ENCODE data around the gene PLXNC1. TPM values are rescaled to one million over a fixed set of nuclear protein-coding genes. Genes with fewer than 3 reads are reported as not detected.

The PLXNC1 gene
- total RNA-seq, 2 experiments from 2014 or later = 5.7 to 6.2 TPM

DNA sequence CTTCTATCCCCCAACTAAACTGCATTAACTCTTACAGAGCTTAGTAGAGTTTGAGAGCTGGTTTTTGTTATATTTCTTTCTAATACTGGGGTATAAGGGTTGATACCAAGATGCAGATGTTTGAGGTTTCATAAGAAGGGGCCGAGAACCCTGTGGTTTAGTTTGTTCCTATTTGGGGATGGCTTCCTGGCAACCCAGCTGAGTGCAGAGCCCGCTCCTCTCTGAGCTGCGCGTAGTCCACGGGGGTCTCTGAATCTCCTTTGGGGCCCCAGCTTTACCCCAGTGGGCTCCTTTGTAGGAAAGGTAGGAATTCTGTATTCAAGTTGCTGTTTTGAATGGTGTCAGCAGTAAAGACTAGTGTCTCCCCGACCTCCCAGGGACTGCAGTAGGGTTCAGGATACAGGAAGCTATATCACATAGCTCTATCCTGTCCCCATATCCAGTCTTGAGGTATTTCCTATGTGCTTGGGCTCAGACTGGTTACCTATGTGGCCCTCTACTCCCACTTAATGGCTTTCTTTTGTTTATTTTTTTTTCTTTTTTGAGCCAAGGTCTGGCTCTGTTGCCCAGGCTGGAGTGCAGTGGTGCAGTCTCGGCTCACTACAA, 25.4 kb downstream of the PLXNC1 start:
- Mint-ChIP-seq H3K27me3 (no peaks in the 10 kb centered on the region), H3K27ac (no peak overlapping the region), H3K36me3 (peaks cover 16% of the 10 kb centered on the region), H3K4me3 (no peak overlapping the region), H3K4me1 (ENCODE audit: low read depth) (peaks cover 60% of the 10 kb centered on the region), H3K9me3 (peaks cover 12% of the 10 kb centered on the region)
- DNase-seq = no peak
- ChIA-PET POLR2A (interaction anchor here (1.0 to 1.1 kb wide), 4 partner anchors 24 to 89 kb away, joined by 3 to 4 read pairs (median 3); no protein-coding TSS in a partner anchor), CTCF (interaction anchor here (1.2 to 2.1 kb wide), 2 partner anchors 14 to 35 kb away, joined by 3 to 8 read pairs; no protein-coding TSS in a partner anchor)
- intact Hi-C loops (cut with micrococcal nuclease) = loop anchor here (1.0 kb wide), 1 partner anchor 85 kb away; no protein-coding TSS in a partner anchor

DNA sequence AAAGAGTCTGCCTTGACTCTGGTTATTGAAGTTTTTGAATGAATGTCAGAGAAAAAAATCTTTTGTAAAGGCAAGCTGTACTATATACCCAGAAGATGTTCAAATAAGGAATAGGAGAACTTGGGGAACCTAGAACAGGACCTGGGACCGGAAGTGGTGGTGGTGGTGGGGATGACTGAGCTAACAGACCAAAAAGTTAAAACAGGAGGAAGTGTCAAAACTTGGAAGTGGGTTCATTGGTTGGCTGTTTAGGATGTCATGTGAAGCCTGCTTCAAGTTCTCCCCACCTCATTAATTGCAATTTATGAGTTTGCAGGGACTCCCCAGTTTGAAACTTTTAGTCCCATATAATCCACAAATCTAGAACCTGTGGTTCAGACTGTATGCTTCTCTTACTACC, 26.2 kb downstream of the PLXNC1 start:
- H3K27me3 Mint-ChIP-seq = no peaks in the 10 kb centered on the region
- peaks cover 16% of the 10 kb centered on the region for H3K36me3 Mint-ChIP-seq
- ChIA-PET POLR2A (interaction anchor here (1.0 kb wide), 2 partner anchors 25 to 34 kb away, joined by 3 to 4 read pairs; no protein-coding TSS in a partner anchor), CTCF (interaction anchor here (2.1 kb wide), 1 partner anchor 34 kb away, joined by 8 read pairs; no protein-coding TSS in a partner anchor)
- peak; percentile 72 for DNase-seq
- H3K4me1 Mint-ChIP-seq (ENCODE audit: low read depth) = peaks cover 54% of the 10 kb centered on the region
- H3K4me3 Mint-ChIP-seq = no peak overlapping the region
- peaks cover 12% of the 10 kb centered on the region for H3K9me3 Mint-ChIP-seq
- no peak overlapping the region for H3K27ac Mint-ChIP-seq
- intact Hi-C loops (cut with micrococcal nuclease) = loop anchor here (1.0 kb wide), 1 partner anchor 84 kb away; no protein-coding TSS in a partner anchor

DNA sequence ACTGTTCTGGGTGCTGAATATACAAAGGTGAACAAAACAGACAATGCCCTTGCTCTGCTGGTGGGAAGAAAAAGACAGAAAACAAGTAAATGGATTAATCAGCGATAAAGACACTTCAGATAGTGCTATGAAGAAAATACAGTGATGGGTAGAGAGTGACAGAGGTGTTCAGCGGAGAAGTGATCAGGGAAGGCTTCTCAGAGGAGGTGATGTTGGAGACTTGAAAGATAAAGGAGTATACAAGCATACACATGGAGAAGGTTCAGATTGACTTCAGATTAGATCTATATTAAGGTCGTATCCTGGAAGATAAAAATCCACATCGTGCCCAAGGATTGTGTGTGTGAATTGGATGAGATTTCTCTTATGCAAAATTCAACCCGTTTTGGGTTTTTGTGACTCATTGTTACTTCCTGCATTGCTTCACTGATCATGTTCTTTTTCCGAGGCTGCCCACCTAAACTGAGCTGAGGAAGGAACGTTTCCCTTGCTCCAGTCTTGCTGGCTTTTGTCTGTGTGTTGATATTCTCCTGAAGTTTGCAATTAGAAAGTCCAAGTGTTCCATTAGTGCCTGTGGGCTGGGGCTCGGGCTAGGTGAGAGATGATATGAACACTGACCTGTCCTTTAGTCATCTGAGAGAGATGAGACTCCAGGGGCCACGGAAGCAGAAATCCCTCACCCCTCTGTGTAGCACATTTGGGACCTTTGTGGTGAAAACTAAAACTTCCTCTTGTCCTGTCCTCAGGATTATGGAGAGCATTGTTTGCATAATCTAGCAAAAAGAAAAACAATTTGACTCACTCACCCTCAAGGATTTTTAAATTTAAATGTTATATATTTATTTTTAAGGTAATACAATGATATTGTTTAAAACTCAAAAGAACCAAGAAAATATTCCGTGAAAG, 27.6 kb downstream of the PLXNC1 start:
- H3K36me3 Mint-ChIP-seq = peaks cover 15% of the 10 kb centered on the region
- CTCF ChIA-PET = no interaction called here
- H3K4me3 Mint-ChIP-seq = no peak overlapping the region
- POLR2A ChIA-PET = interaction anchor here (1.0 kb wide), 1 partner anchor 31 kb away, joined by 3 read pairs; no protein-coding TSS in a partner anchor
- peaks cover 12% of the 10 kb centered on the region for H3K9me3 Mint-ChIP-seq
- intact Hi-C loops (cut with micrococcal nuclease) = no loop called here
- peaks cover 46% of the 10 kb centered on the region for H3K4me1 Mint-ChIP-seq (ENCODE audit: low read depth)
- DNase-seq = peak; percentile 20
- no peaks in the 10 kb centered on the region for H3K27me3 Mint-ChIP-seq
- no peak overlapping the region for H3K27ac Mint-ChIP-seq

DNA sequence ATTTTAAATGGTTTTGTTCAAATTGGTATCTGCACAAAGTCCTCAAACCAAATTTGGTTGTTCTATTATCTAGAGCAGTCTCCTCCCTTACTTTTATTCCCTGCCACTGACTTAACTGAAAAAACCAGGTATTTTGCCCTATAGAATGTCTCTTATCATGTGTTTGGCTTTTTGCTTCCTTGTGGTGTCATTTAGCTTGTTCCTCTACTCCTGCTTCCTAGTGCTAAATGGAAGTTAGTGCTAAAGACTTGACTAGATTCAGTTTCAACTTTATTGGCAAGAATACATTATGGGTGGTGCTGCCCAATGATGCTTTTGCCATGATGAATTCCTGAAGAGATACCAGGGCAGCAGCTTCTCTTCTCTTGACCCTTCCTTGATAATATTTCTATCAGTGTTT, 29.7 kb downstream of the PLXNC1 start:
- Mint-ChIP-seq H3K27ac (no peak overlapping the region), H3K36me3 (peaks cover 16% of the 10 kb centered on the region), H3K9me3 (peaks cover 12% of the 10 kb centered on the region), H3K4me3 (no peak overlapping the region), H3K27me3 (no peaks in the 10 kb centered on the region), H3K4me1 (ENCODE audit: low read depth) (peaks cover 35% of the 10 kb centered on the region)
- DNase-seq = no peak
- ChIA-PET POLR2A (no interaction called here), CTCF (interaction anchor here (1.4 kb wide), 1 partner anchor 30 kb away, joined by 5 read pairs; no protein-coding TSS in a partner anchor)
- intact Hi-C loops (cut with micrococcal nuclease) = no loop called here

DNA sequence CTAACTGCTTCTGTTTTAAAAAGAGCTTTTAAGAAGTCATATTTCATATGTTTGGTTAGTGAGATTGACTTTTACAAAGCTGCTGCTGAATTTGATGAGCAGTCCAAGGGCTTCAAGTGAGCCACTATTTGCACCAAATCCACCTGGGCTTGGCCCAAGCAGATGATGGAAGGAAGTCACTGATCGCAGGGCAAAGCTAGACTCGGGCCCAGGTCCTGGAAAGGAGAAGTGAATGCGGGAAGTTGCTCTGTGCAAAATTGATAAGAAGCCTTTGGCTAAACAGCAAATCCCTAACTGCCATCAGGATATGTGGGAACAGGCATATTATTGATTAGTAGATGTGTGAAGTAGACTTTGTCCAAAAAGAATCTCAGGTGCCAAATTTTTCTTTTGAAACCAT, 30.5 kb downstream of the PLXNC1 start:
- no peaks in the 10 kb centered on the region for H3K27me3 Mint-ChIP-seq
- intact Hi-C loops (cut with micrococcal nuclease) = no loop called here
- peaks cover 27% of the 10 kb centered on the region for H3K4me1 Mint-ChIP-seq (ENCODE audit: low read depth)
- CTCF ChIA-PET = interaction anchor here (1.0 to 1.4 kb wide), 2 partner anchors 29 to 45 kb away, joined by 3 to 5 read pairs; no protein-coding TSS in a partner anchor
- H3K4me3 Mint-ChIP-seq = no peak overlapping the region
- POLR2A ChIA-PET = no interaction called here
- H3K27ac Mint-ChIP-seq = no peak overlapping the region
- DNase-seq = no peak
- H3K36me3 Mint-ChIP-seq = peaks cover 16% of the 10 kb centered on the region
- H3K9me3 Mint-ChIP-seq = peaks cover 12% of the 10 kb centered on the region

DNA sequence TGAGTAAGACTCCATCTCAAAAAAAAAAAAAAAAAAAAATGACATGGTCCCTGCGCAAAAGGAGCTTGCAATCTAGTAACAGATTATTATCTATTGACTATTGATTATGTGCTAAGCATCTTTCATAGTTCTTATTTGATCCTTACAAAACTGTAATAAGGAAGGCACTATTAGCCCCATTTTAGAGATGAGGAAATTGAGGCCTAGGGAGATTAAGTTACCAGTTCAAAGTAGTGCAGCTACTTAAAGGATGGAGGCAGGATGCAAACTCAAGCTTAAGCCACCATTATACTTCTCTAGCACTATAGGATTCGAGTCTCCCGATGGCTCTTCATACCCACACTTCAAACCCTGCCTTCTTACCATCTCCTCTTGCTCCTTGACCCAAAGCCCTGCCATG, 31.3 kb downstream of the PLXNC1 start:
- intact Hi-C loops (cut with micrococcal nuclease) = no loop called here
- POLR2A ChIA-PET = no interaction called here
- peaks cover 16% of the 10 kb centered on the region for H3K36me3 Mint-ChIP-seq

DNA sequence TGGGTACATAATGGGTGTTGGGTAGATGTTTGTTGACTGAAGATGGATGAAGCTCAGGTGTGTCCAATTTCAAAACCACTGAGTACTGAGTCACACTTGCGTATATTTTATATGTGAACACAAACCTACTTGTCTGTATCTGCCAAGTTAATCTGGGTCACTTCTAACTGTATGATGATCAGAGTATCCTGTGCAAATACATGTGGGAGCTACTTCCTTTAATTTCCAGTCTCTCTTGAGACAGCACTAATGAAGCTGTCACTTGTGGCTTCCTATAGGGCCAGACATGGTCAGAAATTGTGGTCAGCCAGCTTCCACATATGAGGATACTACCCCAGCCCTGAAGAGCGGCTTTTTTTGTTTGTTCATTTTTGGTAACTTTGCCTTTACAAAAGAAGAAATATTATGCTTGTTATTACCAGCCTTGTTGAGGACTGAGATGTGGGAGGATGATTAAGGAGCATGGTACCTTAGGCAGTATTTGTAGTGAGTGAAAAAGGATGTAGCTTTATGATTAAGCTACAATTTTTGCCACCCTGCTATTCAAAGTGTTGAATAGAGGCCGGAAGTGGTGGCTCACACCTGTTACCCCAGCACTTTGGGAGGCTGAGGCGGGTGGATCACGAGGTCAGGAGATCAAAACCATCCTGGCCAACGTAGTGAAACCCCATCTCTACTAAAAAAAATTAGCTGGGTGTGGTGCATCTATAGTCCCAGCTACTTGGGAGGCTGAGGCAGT, 32.4 kb downstream of the PLXNC1 start:
- ChIA-PET CTCF (interaction anchor here (0.9 kb wide), 1 partner anchor 349 kb away, joined by 3 read pairs; no protein-coding TSS in a partner anchor), POLR2A (interaction anchor here (0.8 kb wide), 1 partner anchor 27 kb away, joined by 4 read pairs; no protein-coding TSS in a partner anchor)
- DNase-seq = peak; percentile 37
- Mint-ChIP-seq H3K36me3 (peaks cover 16% of the 10 kb centered on the region), H3K27ac (peak overlapping the region; percentile 48), H3K27me3 (no peaks in the 10 kb centered on the region), H3K4me3 (no peak overlapping the region), H3K4me1 (ENCODE audit: low read depth) (peaks cover 10% of the 10 kb centered on the region), H3K9me3 (peaks cover 12% of the 10 kb centered on the region)
- intact Hi-C loops (cut with micrococcal nuclease) = no loop called here

More for the DNA sequence above, 31.3 kb downstream of the PLXNC1 start:
- DNase-seq = no peak
- no peak overlapping the region for H3K27ac Mint-ChIP-seq
- H3K9me3 Mint-ChIP-seq = peaks cover 12% of the 10 kb centered on the region
- no peaks in the 10 kb centered on the region for H3K27me3 Mint-ChIP-seq
- CTCF ChIA-PET = interaction anchor here (1.0 kb wide), 1 partner anchor 45 kb away, joined by 3 read pairs; no protein-coding TSS in a partner anchor
- H3K4me1 Mint-ChIP-seq (ENCODE audit: low read depth) = peaks cover 19% of the 10 kb centered on the region
- H3K4me3 Mint-ChIP-seq = no peak overlapping the region

DNA sequence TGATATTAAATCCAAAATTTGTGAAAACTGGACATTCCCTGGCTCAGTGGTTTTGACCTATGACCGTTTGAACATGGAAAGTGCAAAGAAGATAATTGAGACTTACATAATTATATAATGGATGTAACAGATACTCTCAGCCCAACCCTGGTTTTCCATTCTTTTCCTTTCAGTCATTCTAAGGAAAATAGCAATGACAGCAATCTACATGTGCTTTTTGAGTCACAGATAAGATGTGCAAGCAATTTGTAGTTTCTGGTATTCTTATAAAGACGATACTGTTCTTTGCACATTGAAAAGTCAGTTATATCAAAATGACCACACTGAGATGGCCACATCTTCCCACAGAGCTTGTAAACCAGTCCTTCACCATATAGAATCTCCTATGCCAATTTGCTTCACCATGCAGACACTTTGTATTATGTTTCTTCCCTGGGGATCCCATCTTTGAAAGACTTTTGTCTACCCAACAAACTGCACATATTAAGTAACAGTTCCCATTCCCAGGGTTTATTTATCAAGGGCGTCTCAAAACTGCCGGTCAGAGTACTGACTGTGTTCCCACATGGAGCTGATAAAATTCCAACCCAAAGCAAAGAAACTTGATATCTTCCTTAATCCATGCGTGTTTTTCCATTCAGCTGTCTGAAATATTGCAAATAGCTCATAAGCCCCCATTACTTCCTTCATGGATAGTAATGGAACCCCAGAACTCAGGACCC, 34.8 kb downstream of the PLXNC1 start:
- intact Hi-C loops (cut with micrococcal nuclease) = no loop called here
- H3K36me3 Mint-ChIP-seq = peaks cover 10% of the 10 kb centered on the region
- no peak for DNase-seq
- H3K27me3 Mint-ChIP-seq = no peaks in the 10 kb centered on the region
- no peak overlapping the region for H3K4me3 Mint-ChIP-seq
- H3K9me3 Mint-ChIP-seq = peaks cover 3% of the 10 kb centered on the region
- ChIA-PET CTCF (no interaction called here), POLR2A (no interaction called here)
- H3K27ac Mint-ChIP-seq = no peak overlapping the region
- peaks cover 4% of the 10 kb centered on the region for H3K4me1 Mint-ChIP-seq (ENCODE audit: low read depth)

DNA sequence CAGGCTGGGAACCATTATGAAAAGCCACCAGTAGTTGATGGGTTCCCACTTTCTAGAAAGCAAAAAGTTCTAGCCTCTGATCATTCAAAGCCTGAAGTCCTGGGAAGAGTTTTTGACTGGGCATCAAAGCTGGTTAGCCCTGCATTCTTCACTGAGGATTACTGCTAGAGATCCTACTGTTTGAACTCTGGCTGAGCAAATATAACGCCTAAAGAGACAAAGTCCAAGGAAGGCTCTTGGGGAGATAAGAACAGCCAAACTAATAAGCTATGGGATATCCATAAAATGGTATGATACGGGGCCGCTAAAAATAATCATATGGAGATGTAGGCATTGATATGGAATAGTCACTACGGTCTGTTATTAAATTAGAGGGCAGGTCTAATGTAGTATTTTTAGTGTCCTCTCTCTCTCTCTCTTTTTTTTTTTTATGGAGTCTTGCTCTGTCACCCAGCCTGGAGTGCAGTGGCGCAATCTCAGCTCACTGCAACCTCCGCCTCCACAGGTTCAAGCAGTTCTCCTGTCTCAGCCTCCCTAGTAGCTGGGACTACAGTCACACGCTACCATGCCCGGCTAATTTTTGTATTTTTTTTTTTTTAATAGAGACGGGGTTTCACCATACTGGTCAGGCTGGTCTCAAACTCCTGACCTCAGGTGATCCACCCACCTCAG, 35.5 kb downstream of the PLXNC1 start:
- CTCF ChIA-PET = no interaction called here
- peaks cover 7% of the 10 kb centered on the region for H3K36me3 Mint-ChIP-seq
- H3K27ac Mint-ChIP-seq = no peak overlapping the region
- H3K27me3 Mint-ChIP-seq = no peaks in the 10 kb centered on the region
- POLR2A ChIA-PET = no interaction called here
- peaks cover 4% of the 10 kb centered on the region for H3K4me1 Mint-ChIP-seq (ENCODE audit: low read depth)
- intact Hi-C loops (cut with micrococcal nuclease) = no loop called here
- no peak overlapping the region for H3K4me3 Mint-ChIP-seq
- H3K9me3 Mint-ChIP-seq = no peaks in the 10 kb centered on the region
- DNase-seq = no peak

DNA sequence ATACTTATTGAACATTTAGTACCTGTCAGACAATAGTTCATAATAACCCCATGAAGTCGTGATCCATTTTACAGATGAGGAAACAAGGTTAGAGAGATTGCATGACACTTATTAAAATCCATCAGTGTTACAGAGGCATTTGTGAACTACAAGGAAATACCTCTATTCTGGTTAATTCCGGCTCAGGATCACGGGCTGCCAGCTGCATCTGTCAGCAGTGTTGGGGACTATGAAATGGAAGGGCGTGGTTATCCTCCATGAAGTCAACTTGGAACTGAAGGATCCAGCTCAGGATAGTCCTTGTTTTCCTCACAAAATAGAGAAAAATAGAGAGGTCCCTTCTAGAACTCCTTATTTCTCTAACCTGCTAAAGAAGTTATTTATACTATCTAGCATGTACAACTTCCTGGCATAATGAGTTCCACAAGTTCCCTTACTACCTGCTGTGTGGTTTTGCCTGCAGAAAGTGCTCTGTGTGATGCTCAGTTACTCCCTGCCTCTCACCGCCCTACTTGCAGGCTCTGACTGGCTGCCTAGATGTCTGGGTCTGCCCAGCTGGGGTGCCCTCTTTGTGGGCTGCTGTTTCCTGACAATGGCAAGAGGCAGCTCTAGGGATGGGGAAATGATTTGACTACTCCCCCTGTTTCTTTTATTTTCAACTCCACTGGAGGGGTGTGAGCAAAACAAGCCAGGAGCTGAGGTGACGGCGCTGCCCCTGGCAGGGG, 36.8 kb downstream of the PLXNC1 start:
- Mint-ChIP-seq H3K4me3 (no peak overlapping the region), H3K9me3 (no peaks in the 10 kb centered on the region), H3K4me1 (ENCODE audit: low read depth) (peaks cover 4% of the 10 kb centered on the region), H3K27me3 (no peaks in the 10 kb centered on the region), H3K27ac (no peak overlapping the region), H3K36me3 (peaks cover 7% of the 10 kb centered on the region)
- DNase-seq = no peak
- intact Hi-C loops (cut with micrococcal nuclease) = no loop called here
- CTCF ChIA-PET = no interaction called here
- POLR2A ChIA-PET = no interaction called here

Data from activated CD4-positive, alpha-beta memory T cell treated with anti-CD3 and anti-CD28 coated beads for 36 hours (primary cell).